Natural killer cell (primary cell): ENCODE results near the gene GPSM1. TPM values are rescaled to one million over a fixed set of nuclear protein-coding genes. Genes with fewer than 3 reads are reported as not detected.

Experiments used
- ATAC-seq, 3 donors: fragments of 150-1000 bp in 2 of 3; fragments of 200-7000 bp in 1 of 3; cut with Tn5 transposase; 1 replicate in 1 of 3; 2 replicates in 2 of 3; pipeline ENCODE4 v1.10.0; 2021; ENCODE audit warnings: mild to moderate bottlenecking in 2 of 3, moderate library complexity in 2 of 3
- DNase-seq, 2 donors: peaks; one replicate each; pipeline versions ENCODE4 v3.0.0 to v3.0.0-alpha.2; 2013 to 2021; ENCODE audit warnings: mixed read lengths in 1 of 2
- H3K27ac ChIP-seq: one replicate; pipeline ENCODE4 v1.5.1; 2013; ENCODE audit warnings: mild to moderate bottlenecking, low read length
- H3K27me3 ChIP-seq: one replicate; pipeline ENCODE4 v1.6.1; 2013; ENCODE audit warnings: low read length; ENCODE audit not compliant: control insufficient read depth, insufficient read depth
- H3K36me3 ChIP-seq: one replicate; pipeline ENCODE4 v1.6.1; 2013; ENCODE audit warnings: low read length; ENCODE audit not compliant: control insufficient read depth, insufficient read depth
- H3K4me1 ChIP-seq: one replicate; pipeline ENCODE4 v1.6.1; 2013; ENCODE audit warnings: low read length; ENCODE audit not compliant: control insufficient read depth, insufficient read depth
- H3K4me3 ChIP-seq: one replicate; pipeline ENCODE4 v1.5.1; 2013; ENCODE audit warnings: low read length
- H3K9me3 ChIP-seq: one replicate; pipeline ENCODE4 v1.6.1; 2013; ENCODE audit warnings: low read length; ENCODE audit not compliant: control insufficient read depth, insufficient read depth
- H3K27ac Mint-ChIP-seq, 2 donors: one replicate each; pipeline ENCODE4 v1.8.0; 2022; ENCODE audit warnings: mild to moderate bottlenecking in 2 of 2, mixed read lengths in 2 of 2, moderate library complexity in 1 of 2
- H3K27me3 Mint-ChIP-seq, 2 donors: one replicate each; pipeline ENCODE4 v1.8.0; 2022; ENCODE audit warnings: low read depth in 2 of 2, mixed read lengths in 2 of 2
- H3K36me3 Mint-ChIP-seq: one replicate; pipeline ENCODE4 v1.8.0; 2022; ENCODE audit warnings: mixed read lengths
- H3K4me1 Mint-ChIP-seq, 2 donors: one replicate each; pipeline ENCODE4 v1.8.0; 2022; ENCODE audit warnings: mixed read lengths in 2 of 2
- H3K4me3 Mint-ChIP-seq: one replicate; pipeline ENCODE4 v1.8.0; 2022; ENCODE audit warnings: mild to moderate bottlenecking, moderate library complexity, mixed read lengths
- H3K9me3 Mint-ChIP-seq, 2 donors: one replicate each; pipeline ENCODE4 v1.8.0; 2022; ENCODE audit warnings: mixed read lengths in 2 of 2
- CTCF ChIP-seq: fragments of 200-600 bp; IDR thresholded peaks from one replicate; pipeline ENCODE4 v1.8.0; 2022; ENCODE audit warnings: antibody characterized with exemption
- WGBS: methylation state at CpG from one replicate; pipeline ENCODE4 v1.1.7; 2013; ENCODE audit warnings: missing lambda C conversion rate; ENCODE audit not compliant: insufficient coverage; 5-methylcytosine and 5-hydroxymethylcytosine counted together
- intact Hi-C: fragments of 100-400 bp; cut with micrococcal nuclease; formaldehyde crosslinking; loops from one replicate; pipeline ENCODE4 v1.14.2; 2022
- total RNA-seq, 4 donors: library from RNA; stranded (reverse); fragments of 120-200 nt in 1 of 4; gene quantifications; one replicate each; pipeline versions ENCODE4 v1.2.3 to v1.2.4, GENCODE V29; 2013 to 2022

GPSM1 gene
- total RNA-seq, 3 donors from 2014 or later (not counting 1 experiment from before 2014, with no cell fraction given) = 2.6 to 4.2 (median 3.4) TPM

GRCh38 chr9:136370037-136370436 lies 42.7 kb downstream of the GPSM1 start:
- H3K27me3 Mint-ChIP-seq = no peaks in the 10 kb centered on the region
- Histone ChIP-seq H3K4me3 (no peak overlapping the region), H3K4me1 (peaks cover 29% of the 10 kb centered on the region), H3K9me3 (no peaks in the 10 kb centered on the region), H3K36me3 (no peaks in the 10 kb centered on the region), H3K27me3 (peaks cover 3% of the 10 kb centered on the region), H3K27ac (no peak overlapping the region)
- no peak for TF ChIP-seq CTCF
- no peak overlapping the region for H3K4me3 Mint-ChIP-seq
- H3K9me3 Mint-ChIP-seq = no peaks in the 10 kb centered on the region
- H3K4me1 Mint-ChIP-seq = no peaks in the 10 kb centered on the region
- WGBS = 96% methylated on average over 19 of the region's 19 CpGs
- H3K36me3 Mint-ChIP-seq = no peaks in the 10 kb centered on the region
- DNase-seq (no peak), ATAC-seq (no peak)
- H3K27ac Mint-ChIP-seq = no peak overlapping the region
- intact Hi-C loops = no loop called here

GRCh38 chr9:136370687-136371532 lies 43.6 kb downstream of the GPSM1 start:
- no peak for TF ChIP-seq CTCF
- Mint-ChIP-seq H3K4me3 (no peak overlapping the region), H3K4me1 (no peaks in the 10 kb centered on the region), H3K36me3 (no peaks in the 10 kb centered on the region), H3K27ac (no peak overlapping the region), H3K27me3 (no peaks in the 10 kb centered on the region), H3K9me3 (no peaks in the 10 kb centered on the region)
- Histone ChIP-seq H3K4me3 (no peak overlapping the region), H3K9me3 (no peaks in the 10 kb centered on the region), H3K36me3 (no peaks in the 10 kb centered on the region), H3K27ac (no peak overlapping the region), H3K4me1 (peaks cover 24% of the 10 kb centered on the region), H3K27me3 (peaks cover 3% of the 10 kb centered on the region)
- ATAC-seq (no peak), DNase-seq (no peak)
- intact Hi-C loops = no loop called here
- 95% methylated on average over 54 of the region's 54 CpGs for WGBS

GRCh38 chr9:136371533-136371880 lies 44.2 kb downstream of the GPSM1 start:
- Mint-ChIP-seq H3K36me3 (no peaks in the 10 kb centered on the region), H3K27me3 (no peaks in the 10 kb centered on the region)

More at GRCh38 chr9:136371533-136371880, 44.2 kb downstream of the GPSM1 start:
- no peaks in the 10 kb centered on the region for H3K36me3 ChIP-seq
- Mint-ChIP-seq H3K4me3 (no peak overlapping the region), H3K4me1 (no peaks in the 10 kb centered on the region), H3K27ac (no peak overlapping the region), H3K9me3 (no peaks in the 10 kb centered on the region)
- H3K9me3 ChIP-seq = no peaks in the 10 kb centered on the region
- 89% methylated on average over 13 of the region's 13 CpGs for WGBS
- intact Hi-C loops = no loop called here
- peaks cover 24% of the 10 kb centered on the region for H3K4me1 ChIP-seq
- DNase-seq = no peak
- ATAC-seq = no peak
- H3K27me3 ChIP-seq = peaks cover 3% of the 10 kb centered on the region
- no peak for TF ChIP-seq CTCF
- H3K4me3 ChIP-seq = no peak overlapping the region
- H3K27ac ChIP-seq = no peak overlapping the region
